Endometrial microvascular endothelial cells (primary cell): ENCODE results near the gene PIWIL4. TPM values are rescaled to one million over a fixed set of nuclear protein-coding genes. Genes with fewer than 3 reads are reported as not detected.

Source experiments
- in situ Hi-C: cut with HindIII; loops from 2 replicates; pipeline ENCODE4 v1.10.0; 2017; ENCODE audit warnings: low sequenced_read_pairs, low pct_unique_long_range_greater_than_20kb; ENCODE audit errors: inconsistent ontology term
- total RNA-seq: library from RNA; depleted of rRNA; stranded (reverse); fragments of >200 nt; gene quantifications from one replicate; pipeline ENCODE4 v1.2.3, GENCODE V29; 2015; ENCODE audit errors: inconsistent ontology term

PIWIL4 gene
- total RNA-seq: not detected

DNA sequence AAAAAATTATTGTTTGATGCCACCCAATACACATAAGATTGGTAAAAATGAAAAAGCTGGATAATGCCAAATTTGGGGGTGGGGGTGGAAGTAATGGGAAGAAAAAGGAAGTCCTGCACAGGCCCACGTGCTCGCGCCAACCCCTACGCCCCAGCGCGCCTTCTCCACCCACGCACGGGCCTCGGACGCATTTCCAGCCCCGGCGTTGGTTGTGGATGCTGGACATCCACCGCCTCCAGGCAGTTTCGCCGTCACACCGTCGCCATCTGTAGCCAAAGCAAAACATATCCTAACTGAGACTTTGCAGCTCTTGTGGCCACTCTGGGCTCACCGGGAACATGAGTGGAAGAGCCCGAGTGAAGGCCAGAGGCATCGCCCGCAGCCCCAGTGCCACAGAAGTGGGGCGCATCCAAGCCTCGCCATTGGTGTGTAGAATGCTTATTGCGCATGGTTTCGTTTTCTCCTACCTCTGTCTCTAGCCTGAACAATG is at the start of gene PIWIL4:
PIWIL4 (plus strand) TSS at position 188 of the 490 bp plus-strand sequence; CDS start at position 339, 151 bp downstream.
- in situ Hi-C loops: no loop called here

DNA sequence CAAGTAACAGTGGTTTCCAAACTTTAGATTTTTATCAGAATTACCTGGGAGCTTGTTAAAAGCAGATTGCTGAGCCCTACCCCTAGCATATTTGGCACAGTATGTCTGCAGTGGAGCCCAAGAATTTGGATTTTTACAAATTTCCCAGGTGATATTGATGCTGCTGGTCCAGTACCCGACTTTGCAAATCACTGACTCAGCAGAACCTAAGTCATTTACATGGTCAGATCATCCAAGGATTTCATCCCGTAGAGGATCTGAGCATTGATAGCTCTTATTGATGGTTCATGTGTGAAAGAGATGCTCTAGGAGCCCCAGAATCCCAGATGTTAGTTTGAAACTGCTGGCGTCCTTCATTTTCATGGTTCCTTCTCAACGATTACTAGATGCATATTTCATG is 48.9 kb upstream of the PIWIL4 start:
- in situ Hi-C loops: no loop called here

DNA sequence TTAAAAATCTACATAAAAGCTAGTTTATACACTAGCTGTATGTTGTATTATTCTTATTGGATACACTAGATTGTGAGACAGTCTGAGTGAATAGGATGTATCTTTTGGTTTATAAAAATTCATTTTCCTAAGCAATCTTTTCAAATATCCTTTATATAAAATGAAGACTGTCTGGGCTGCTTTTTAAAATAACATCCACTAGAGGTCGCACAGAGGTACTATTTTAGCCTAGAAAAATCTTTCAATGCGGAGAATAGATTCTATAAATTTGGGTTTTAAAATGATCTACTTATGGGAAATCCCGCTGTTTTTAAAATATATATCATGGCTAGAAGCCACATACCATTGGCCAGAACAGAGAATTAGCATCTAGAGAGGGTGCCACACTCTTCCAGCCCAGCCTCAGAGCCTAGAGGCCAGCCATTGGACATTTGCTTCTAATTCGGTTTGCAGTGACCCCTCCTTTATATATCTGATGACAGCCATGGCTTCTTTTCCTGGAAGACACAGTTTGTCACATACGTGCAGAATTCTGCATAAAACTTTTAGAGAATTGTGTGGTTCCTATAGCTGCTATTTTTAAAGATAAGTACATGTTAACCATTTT is 47.6 kb upstream of the PIWIL4 start:
- in situ Hi-C loops: no loop called here

DNA sequence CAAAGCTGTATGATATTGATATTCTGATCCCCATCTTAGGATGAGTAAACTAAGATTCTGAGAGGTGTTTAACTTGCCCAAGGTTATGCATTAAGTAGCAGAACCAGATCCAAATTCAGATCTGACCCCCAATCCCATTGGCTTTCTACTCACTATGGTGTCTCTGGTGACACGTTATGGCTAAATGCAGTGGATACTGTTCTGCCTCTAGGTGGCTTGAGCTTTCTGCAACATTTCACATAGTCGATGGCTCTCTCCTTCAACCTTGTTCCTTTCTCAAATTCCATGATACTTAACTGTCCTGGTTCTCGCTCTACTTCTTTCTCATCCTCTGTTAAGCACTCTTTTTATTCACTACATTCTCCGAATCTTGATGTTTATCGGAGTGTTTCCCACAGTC is 45.5 kb upstream of the PIWIL4 start:
- in situ Hi-C loops: no loop called here

DNA sequence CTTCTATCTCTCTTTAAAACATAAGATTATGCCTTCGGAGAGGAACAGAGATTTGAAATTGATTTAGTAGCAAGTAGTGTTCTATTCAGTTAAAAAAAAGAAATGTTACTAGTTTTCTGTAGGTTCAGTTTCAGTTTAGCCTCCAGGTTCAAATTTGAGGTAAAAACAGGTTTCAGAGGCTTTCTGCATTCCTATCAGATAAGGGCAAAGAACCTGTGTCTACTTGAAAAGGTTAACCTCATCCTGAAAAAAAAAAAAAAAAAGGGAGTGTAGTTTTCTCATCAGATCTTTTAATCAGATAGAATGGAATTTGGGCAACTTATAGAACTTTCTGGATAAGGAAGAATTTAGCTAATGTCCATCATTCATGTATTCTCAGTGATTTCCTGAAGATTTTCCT is 42.8 kb upstream of the PIWIL4 start:
- in situ Hi-C loops: no loop called here

DNA sequence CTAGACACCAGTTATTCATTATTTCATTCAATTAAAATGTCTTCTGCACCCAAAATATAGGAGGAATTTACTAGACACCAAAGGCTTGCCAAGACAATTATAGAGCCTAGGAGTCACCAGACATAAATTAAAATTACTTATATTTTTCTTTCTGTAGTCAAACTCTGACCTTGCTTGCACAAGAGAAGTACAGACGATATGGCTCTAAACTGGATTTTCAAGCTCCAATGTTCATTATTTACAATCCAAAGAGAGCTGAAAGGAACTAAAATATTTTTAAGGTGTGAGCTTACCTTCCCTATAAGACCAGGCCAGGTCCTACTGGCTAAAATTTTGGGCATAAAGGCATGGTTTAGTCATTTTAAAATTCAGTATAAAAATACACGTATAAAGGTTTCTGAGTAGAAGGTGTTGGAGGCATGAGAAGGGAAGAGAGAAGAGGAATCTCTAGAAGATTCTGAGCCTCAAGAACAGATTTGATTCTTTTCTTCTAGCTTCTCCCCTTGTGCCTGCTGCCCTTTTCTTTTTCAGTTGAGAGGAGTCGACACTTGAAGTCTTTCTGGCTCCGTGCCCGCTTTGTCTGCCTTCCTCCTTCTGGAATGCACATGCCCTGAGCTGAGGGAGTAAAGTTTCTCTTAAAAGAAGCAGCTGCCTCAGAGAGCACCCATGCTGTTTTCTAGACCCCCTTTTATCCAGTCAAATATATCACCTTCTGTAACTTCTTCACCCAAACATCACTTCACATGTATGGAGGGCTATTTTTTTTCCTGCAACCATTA is 41.4 kb upstream of the PIWIL4 start:
- in situ Hi-C loops: no loop called here

DNA sequence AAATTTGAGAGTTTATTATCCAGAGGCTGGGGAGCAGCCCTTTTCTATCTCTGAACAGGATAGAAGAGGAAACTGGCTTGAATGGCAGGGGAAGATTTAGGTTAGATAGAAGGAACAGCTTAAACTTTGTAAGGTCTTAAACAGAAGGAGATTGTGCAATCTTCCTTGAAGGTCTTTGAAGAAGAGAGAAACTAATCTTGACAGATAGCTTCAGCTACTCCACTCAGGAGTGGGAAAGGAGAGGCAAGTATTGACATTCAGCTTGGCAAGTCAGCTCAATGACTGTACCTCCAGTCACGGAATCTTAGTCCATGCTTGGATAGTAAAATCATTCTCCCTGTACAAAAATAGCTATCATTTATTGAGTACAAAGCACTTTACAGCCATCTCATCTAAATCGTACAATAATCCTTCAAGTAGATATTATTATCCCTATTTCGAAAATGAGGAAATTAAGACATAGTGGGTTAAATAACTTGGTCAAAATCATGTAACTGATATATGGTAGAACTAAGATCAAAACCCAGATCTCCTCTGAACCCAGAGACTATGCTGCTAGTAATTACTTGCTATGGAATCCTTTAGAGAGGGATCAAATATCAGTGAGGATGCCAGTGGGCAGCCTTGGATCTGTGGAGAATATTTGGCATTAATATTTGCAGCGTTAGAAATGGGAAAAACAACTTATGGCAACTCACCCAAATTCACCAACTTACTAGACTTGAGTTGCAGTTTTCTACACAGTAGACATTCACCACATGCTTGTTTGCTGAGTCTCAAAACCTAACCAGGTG is 40.3 kb upstream of the PIWIL4 start:
- in situ Hi-C loops: no loop called here

DNA sequence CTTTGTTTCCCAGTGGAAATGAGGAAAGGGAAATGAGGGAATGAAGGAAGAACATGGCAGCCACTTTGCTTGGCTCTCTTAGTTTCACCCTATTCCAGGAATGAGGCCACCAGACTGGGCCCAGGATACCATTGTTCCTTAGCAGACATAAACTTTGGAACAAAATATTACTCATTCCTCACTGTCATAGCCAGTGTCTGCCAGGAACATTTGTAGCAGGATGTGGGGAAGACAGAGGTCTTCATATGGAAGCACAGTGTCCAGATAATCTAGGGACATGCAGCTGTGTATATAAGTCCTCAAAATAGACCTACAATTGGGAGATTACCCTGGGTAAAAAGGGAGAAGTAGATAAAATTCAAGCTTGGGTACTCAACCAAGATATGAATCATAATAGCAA is 38.6 kb upstream of the PIWIL4 start:
- in situ Hi-C loops: no loop called here

DNA sequence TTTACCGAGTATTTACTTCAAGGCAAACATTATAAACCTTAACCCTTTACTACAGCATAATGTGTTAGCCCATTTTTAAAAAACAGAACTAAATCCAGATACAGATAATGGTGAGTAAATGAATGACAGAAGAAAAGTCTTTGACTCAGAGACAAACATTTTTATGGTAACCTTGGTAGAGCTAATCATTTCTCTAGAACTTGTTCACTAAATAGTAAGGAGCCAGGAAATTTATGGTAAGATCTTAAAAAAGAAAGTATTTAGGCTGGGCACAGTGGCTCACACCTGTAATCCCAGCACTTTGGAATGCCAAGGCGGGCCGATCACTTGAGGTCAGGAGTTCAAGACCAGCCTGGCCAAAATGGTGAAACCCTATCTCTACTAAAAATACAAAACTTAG is 35.0 kb upstream of the PIWIL4 start:
- in situ Hi-C loops: no loop called here

DNA sequence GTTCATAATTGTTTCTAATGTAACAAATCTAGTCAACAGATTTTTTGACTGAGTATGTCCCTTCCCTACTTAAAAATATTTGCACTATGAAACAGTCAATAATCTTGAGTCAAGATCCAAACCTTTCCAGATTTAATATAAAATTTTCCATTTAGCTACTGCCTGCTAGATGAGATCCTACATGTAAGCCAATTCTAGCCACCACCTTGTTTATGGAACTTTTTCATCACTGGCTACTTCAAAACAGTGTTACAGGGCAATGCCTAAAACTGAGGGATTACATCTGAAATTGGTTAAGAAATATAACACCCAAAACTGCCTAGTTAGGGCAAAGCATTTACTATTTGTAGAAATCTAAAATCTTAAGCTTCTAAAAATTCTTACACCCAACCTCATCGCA is 34.0 kb upstream of the PIWIL4 start:
- in situ Hi-C loops: no loop called here

DNA sequence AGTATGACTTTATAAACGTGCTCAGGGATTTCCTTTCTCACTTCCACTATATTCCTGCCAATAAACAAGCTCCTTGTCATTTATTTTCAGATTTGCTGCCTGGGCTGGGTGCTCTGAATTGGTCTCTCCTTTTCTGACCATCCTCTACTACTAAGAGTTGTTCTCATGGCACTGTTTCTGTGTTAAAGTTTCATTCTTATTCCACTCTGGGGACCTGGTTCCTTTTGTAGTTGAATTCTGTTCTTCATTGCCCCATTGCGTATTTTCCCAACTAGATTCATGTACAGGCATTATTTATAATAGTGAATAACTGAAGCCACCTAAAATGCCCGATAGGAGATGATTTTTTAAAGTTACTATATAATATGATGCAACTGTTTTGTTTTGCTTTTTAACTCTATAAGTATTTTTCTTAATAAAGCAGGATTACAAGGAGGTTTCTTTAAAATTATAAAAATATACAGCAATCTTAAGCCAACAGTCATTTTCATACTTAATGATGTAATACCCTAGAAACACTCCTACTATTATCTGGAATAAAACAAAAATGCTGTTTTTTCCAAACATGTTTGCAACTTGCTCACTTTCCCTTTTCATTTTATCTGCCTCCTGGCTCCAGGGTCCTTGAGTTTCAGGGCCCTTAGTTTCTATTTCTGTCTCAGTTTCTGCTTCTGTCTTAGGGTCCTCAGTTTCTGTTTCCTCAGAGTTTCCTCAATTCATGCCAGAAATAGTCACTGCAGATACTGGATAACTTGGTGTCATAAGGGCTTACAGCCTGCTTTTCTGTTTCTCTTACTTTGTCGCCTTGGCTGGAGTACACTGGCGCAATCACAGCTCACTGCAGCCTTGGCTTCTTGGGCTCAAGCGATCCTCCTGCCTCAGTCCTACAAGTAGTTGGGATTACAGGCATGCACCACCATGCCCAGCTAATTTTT is 33.2 kb upstream of the PIWIL4 start:
- in situ Hi-C loops: no loop called here

DNA sequence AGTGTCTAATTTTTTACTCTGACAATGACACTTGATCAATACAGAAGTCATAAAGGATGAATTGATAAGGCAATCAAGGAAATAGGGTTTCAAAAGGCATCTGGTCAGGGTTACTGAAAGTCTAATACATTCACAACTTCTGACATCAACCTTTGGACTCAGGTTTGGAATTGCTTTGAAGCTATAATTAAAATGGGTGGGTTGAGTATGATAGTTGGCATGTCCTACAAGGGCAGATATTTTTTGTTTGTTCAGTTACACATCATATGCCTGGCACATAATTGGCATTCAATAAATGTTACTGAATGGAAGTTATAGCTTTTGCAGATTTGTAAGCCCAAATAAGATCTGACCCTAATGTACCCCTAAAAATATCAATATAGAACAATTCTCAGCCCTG is 30.8 kb upstream of the PIWIL4 start:
- in situ Hi-C loops: no loop called here

DNA sequence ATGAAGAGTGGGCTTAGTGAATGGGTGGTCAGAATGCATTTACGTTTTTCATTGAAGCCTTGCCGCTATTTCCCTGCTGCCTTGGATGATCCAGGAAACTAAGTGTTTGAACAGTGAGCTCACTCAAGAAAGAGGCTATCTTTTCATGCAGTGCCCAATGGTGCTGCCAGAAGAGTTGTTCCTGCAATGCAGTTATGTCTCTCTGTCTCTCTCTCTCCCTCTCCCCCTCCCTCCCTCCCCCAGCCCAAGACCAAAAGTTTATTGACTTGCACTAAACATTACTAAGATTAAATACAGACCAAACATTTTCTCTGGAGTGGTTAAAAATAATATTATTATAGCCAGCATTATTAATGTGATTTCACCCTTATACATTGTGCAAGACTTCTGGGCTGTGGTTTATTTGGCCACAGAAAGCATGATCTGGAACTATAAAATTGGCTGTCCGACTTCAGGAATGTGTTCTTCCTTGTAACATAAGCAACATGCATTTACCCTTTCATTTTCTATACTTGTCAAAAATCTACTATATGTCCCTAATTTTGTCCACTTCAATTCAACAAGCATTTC is 30.1 kb upstream of the PIWIL4 start:
- in situ Hi-C loops: no loop called here

DNA sequence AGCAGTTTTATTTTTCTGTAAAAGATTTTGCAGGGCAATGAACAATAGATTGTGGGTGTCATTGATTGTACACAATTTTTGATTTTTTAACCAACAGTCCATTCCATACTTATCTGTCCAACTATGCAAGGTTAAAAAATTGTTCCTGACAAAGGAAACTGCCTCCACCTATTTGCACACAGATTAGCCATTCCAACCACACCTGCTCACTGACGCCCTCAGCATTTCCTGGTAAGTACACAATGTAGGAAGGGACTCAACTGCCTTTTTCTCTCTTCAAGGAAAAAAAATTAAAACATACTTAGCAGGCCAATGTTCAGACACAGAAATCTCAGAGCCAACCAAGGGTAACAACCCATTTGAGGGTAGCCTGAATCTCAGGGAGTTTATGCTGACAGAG is 27.7 kb upstream of the PIWIL4 start:
- in situ Hi-C loops: no loop called here

DNA sequence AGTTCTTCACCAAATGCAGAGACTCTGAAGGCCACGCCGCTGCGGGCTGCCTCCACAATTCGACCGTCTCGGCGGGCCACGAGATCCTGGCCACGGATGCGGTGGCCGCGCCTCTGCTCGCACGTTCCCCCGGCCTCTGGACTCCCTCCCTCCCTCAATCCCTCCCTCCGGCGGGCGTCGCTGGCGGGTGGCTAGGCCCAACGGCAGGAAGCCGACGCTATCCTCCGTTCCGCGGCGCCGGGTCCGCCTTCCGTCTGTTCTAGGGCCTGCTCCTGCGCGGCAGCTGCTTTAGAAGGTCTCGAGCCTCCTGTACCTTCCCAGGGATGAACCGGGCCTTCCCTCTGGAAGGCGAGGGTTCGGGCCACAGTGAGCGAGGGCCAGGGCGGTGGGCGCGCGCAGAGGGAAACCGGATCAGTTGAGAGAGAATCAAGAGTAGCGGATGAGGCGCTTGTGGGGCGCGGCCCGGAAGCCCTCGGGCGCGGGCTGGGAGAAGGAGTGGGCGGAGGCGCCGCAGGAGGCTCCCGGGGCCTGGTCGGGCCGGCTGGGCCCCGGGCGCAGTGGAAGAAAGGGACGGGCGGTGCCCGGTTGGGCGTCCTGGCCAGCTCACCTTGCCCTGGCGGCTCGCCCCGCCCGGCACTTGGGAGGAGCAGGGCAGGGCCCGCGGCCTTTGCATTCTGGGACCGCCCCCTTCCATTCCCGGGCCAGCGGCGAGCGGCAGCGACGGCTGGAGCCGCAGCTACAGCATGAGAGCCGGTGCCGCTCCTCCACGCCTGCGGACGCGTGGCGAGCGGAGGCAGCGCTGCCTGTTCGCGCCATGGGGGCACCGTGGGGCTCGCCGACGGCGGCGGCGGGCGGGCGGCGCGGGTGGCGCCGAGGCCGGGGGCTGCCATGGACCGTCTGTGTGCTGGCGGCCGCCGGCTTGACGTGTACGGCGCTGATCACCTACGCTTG is 23.2 kb upstream of the PIWIL4 start, which contains the start of gene FUT4:
FUT4 (plus strand) TSS at position 227 of the 951 bp plus-strand sequence; CDS start at position 440, 213 bp downstream.
- in situ Hi-C loops: no loop called here

DNA sequence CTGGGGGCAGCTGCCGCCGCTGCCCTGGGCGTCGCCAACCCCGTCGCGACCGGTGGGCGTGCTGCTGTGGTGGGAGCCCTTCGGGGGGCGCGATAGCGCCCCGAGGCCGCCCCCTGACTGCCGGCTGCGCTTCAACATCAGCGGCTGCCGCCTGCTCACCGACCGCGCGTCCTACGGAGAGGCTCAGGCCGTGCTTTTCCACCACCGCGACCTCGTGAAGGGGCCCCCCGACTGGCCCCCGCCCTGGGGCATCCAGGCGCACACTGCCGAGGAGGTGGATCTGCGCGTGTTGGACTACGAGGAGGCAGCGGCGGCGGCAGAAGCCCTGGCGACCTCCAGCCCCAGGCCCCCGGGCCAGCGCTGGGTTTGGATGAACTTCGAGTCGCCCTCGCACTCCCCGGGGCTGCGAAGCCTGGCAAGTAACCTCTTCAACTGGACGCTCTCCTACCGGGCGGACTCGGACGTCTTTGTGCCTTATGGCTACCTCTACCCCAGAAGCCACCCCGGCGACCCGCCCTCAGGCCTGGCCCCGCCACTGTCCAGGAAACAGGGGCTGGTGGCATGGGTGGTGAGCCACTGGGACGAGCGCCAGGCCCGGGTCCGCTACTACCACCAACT is 22.4 kb upstream of the PIWIL4 start:
- in situ Hi-C loops: no loop called here
